Neural crest cell (in vitro differentiated cells): Measurements from ENCODE around the gene ZNF385B. TPM values are rescaled to one million over a fixed set of nuclear protein-coding genes. Genes with fewer than 3 reads are reported as not detected.
A peak's percentile ranks its signal among the peaks of the same experiment; 100 is the strongest.

Experiments used
- DNase-seq: peaks from one replicate; pipeline ENCODE4 v3.0.0; 2021; ENCODE audit warnings: low read depth, mixed read lengths, low spot score
- H3K27ac Mint-ChIP-seq: one replicate; pipeline ENCODE4 v1.8.0; 2021; ENCODE audit warnings: mild to moderate bottlenecking, mixed read lengths; ENCODE audit not compliant: unreplicated experiment
- H3K27me3 Mint-ChIP-seq: 2 replicates; pipeline ENCODE4 v1.8.0; 2021; ENCODE audit warnings: low read depth, mild to moderate bottlenecking, mixed read lengths
- H3K36me3 Mint-ChIP-seq: 2 replicates; pipeline ENCODE4 v1.8.0; 2021; ENCODE audit warnings: low read depth, mild to moderate bottlenecking, mixed read lengths
- H3K4me1 Mint-ChIP-seq: 2 replicates; pipeline ENCODE4 v1.8.0; 2021; ENCODE audit warnings: mixed read lengths
- H3K4me3 Mint-ChIP-seq: one replicate; pipeline ENCODE4 v1.8.0; 2021; ENCODE audit warnings: mild to moderate bottlenecking, mixed read lengths
- H3K9me3 Mint-ChIP-seq: 2 replicates; pipeline ENCODE4 v1.8.0; 2021; ENCODE audit warnings: mixed read lengths
- total RNA-seq: library from RNA; stranded (reverse); gene quantifications from 2 replicates; pipeline ENCODE4 v1.2.1, GENCODE V29; 2021
- TF ChIP-seq, protein P1 (sequence below): fragments of 200-600 bp; sonication (generic); conservative IDR thresholded peaks from 2 replicates; pipeline ENCODE4 v1.5.0; 2021; ENCODE audit warnings: antibody characterized with exemption, mild to moderate bottlenecking

Gene ZNF385B
- total RNA-seq, 1 donor from 2014 or later, result 2.1 TPM

DNA sequence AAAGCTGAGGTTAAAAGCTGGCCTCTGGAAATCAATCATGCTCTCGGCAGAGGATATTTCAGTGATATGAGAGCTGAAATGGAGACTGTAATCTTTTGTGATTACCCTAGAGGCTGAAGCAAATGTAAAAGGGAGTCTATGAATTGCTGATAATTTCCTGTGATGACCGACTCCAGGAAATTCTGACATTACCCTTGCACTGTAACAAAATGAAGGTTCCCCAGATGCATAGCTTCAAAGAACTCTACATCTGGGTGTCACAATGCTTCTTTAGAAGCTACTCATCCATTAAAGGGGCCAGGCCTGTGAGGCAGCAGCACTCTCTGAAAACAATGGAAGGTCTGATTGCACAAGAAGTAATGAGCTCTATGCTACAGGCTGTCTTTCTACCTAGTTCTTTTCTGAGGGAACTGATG is 328.5 kb downstream of the ZNF385B start:
- peak overlapping the region; percentile 64 for H3K4me3 Mint-ChIP-seq
- H3K27ac Mint-ChIP-seq, result peak overlapping the region; percentile 81
- H3K9me3 Mint-ChIP-seq, result no peaks in the 10 kb centered on the region
- peaks cover 3% of the 10 kb centered on the region for H3K36me3 Mint-ChIP-seq
- H3K27me3 Mint-ChIP-seq, result no peaks in the 10 kb centered on the region
- TF ChIP-seq, protein P1, sequence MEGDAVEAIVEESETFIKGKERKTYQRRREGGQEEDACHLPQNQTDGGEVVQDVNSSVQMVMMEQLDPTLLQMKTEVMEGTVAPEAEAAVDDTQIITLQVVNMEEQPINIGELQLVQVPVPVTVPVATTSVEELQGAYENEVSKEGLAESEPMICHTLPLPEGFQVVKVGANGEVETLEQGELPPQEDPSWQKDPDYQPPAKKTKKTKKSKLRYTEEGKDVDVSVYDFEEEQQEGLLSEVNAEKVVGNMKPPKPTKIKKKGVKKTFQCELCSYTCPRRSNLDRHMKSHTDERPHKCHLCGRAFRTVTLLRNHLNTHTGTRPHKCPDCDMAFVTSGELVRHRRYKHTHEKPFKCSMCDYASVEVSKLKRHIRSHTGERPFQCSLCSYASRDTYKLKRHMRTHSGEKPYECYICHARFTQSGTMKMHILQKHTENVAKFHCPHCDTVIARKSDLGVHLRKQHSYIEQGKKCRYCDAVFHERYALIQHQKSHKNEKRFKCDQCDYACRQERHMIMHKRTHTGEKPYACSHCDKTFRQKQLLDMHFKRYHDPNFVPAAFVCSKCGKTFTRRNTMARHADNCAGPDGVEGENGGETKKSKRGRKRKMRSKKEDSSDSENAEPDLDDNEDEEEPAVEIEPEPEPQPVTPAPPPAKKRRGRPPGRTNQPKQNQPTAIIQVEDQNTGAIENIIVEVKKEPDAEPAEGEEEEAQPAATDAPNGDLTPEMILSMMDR, result no peak
- H3K4me1 Mint-ChIP-seq, result peaks cover 63% of the 10 kb centered on the region
- DNase-seq, result no peak

- no peak for DNase-seq
- no peak overlapping the region for H3K4me3 Mint-ChIP-seq
- H3K9me3 Mint-ChIP-seq, result no peaks in the 10 kb centered on the region
- no peaks in the 10 kb centered on the region for H3K27me3 Mint-ChIP-seq
- H3K4me1 Mint-ChIP-seq, result peaks cover 58% of the 10 kb centered on the region
- TF ChIP-seq, protein P1, result no peak
- H3K27ac Mint-ChIP-seq, result no peak overlapping the region
- H3K36me3 Mint-ChIP-seq, result no peaks in the 10 kb centered on the region
These were observed 332.8 kb downstream of the ZNF385B start for GRCh38 chr2:179528576-179529069.

DNA sequence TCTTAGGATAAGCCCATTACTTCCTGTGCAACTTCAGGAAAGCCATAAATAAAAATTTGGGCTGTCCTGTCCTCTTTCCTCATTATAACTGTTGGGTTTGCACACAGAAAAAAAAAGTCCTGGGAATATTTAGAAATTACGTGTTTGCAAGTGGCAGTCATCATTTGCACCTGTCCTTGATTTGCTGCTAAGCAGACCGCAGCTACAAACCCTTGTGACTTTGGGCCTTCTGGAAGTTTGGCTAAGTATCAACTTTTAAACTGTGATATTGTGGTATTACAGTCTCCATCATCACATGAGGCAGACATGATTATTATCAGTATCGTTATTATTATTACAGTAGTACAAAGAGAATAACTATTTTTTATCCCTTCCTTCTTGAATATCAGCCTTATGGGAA is 336.1 kb downstream of the ZNF385B start:
- Mint-ChIP-seq H3K9me3 (no peaks in the 10 kb centered on the region), H3K36me3 (no peaks in the 10 kb centered on the region), H3K4me1 (peaks cover 34% of the 10 kb centered on the region), H3K27ac (no peak overlapping the region), H3K27me3 (no peaks in the 10 kb centered on the region), H3K4me3 (no peak overlapping the region)
- TF ChIP-seq, protein P1, result no peak
- no peak for DNase-seq

- no peaks in the 10 kb centered on the region for H3K27me3 Mint-ChIP-seq
These were observed 336.5 kb downstream of the ZNF385B start for GRCh38 chr2:179524809-179525339.

GRCh38 chr2:179521944-179522343 is 339.5 kb downstream of the ZNF385B start:
- H3K9me3 Mint-ChIP-seq, result no peaks in the 10 kb centered on the region
- TF ChIP-seq, protein P1, result no peak

More at GRCh38 chr2:179524809-179525339, 336.5 kb downstream of the ZNF385B start:
- Mint-ChIP-seq H3K4me1 (peaks cover 31% of the 10 kb centered on the region), H3K9me3 (no peaks in the 10 kb centered on the region), H3K4me3 (no peak overlapping the region), H3K27ac (no peak overlapping the region), H3K36me3 (no peaks in the 10 kb centered on the region)
- TF ChIP-seq, protein P1, result no peak
- DNase-seq, result no peak

More at GRCh38 chr2:179521944-179522343, 339.5 kb downstream of the ZNF385B start:
- peaks cover 11% of the 10 kb centered on the region for H3K4me1 Mint-ChIP-seq
- H3K27me3 Mint-ChIP-seq, result no peaks in the 10 kb centered on the region
- H3K27ac Mint-ChIP-seq, result no peak overlapping the region
- H3K4me3 Mint-ChIP-seq, result no peak overlapping the region
- H3K36me3 Mint-ChIP-seq, result no peaks in the 10 kb centered on the region
- DNase-seq, result no peak
